K562 (cell line): ENCODE data around the gene ACOT7. TPM values are rescaled to one million over a fixed set of nuclear protein-coding genes. Genes with fewer than 3 reads are reported as not detected.

Source experiments
- CREM ChIP-seq: IDR thresholded peaks from 2 replicates; pipeline ENCODE4 v1.6.1; 2014; ENCODE audit warnings: antibody characterized with exemption, low read depth
- ESRRA ChIP-seq: fragments of 450-650 bp; IDR thresholded peaks from 2 replicates; pipeline ENCODE4 v1.6.1; 2014; ENCODE audit warnings: low read depth, mild to moderate bottlenecking, moderate library complexity, borderline replicate concordance
- GTF2A2 ChIP-seq: IDR thresholded peaks from 2 replicates; pipeline ENCODE4 v1.6.1; 2016; ENCODE audit warnings: mild to moderate bottlenecking, missing genetic modification characterization, missing compliant biosample characterization
- NKRF ChIP-seq: fragments of 450-650 bp; IDR thresholded peaks from 2 replicates; pipeline ENCODE4 v1.6.1; 2016; ENCODE audit warnings: borderline replicate concordance
- POLR2B ChIP-seq: fragments of 450-650 bp; IDR thresholded peaks from 2 replicates; pipeline ENCODE4 v1.6.1; 2018; ENCODE audit warnings: low read depth; ENCODE audit not compliant: partially characterized antibody
- RBM15 ChIP-seq: fragments of 200-400 bp; formaldehyde crosslinking; IDR thresholded peaks from 2 replicates; pipeline ENCODE4 v1.6.1; 2018; ENCODE audit warnings: mild to moderate bottlenecking, low read length, moderate library complexity; ENCODE audit not compliant: insufficient read depth
- REST ChIP-seq, 2 experiments: fragments of 450-650 bp; formaldehyde crosslinking in 1 of 2; IDR thresholded peaks; 2 replicates each; pipeline versions ENCODE4 v1.4.0 to v1.6.1; 2014 to 2020; ENCODE audit warnings: mild to moderate bottlenecking in 2 of 2, borderline replicate concordance in 1 of 2, low read depth in 1 of 2
- SNAPC5 ChIP-seq: fragments of 250-450 bp; sonication (Bioruptor Pico); IDR thresholded peaks from 2 replicates; pipeline ENCODE4 v1.8.0; 2021; ENCODE audit warnings: moderate library complexity, mild to moderate bottlenecking, inconsistent platforms
- TFAP4 ChIP-seq: sonication (generic); formaldehyde crosslinking; IDR thresholded peaks from 2 replicates; pipeline ENCODE4 v1.8.0; 2022; ENCODE audit warnings: missing genetic modification reagents, mild to moderate bottlenecking, moderate library complexity, borderline replicate concordance
- ZBTB1 ChIP-seq: sonication (generic); formaldehyde crosslinking; IDR thresholded peaks from 2 replicates; pipeline ENCODE4 v1.8.1; 2023; ENCODE audit warnings: missing genetic modification reagents, low read depth, mild to moderate bottlenecking, borderline replicate concordance
- polyA plus RNA-seq, 8 experiments: library from polyadenylated mRNA; depleted of rRNA in 4 of 8; stranded (reverse) in 5 of 8; unstranded in 3 of 8; fragments of >200 nt; fragmentation: Nextera tagmentation in 2 of 8; fragmentation: Illumina TruSeq in 1 of 8; extraction: Ambion mirVana in 2 of 8; extraction: Trizol in 1 of 8; gene quantifications; 2 replicates each; pipeline versions ENCODE4 v1.2.1 to v1.2.3, GENCODE V29; 2011 to 2014; ENCODE audit warnings: inconsistent platforms in 1 of 8, missing spikeins in 1 of 8
- total RNA-seq, 7 experiments: library from RNA; depleted of rRNA in 6 of 7; stranded (reverse); fragments of >200 nt in 6 of 7; fragmentation: Illumina TruSeq in 2 of 7; extraction: Trizol in 2 of 7; gene quantifications; 2 replicates each; pipeline versions ENCODE4 v1.2.1 to v1.2.3, GENCODE V29; 2011 to 2021; ENCODE audit warnings: low replicate concordance in 1 of 7
- TF ChIP-seq, protein P1 (sequence below): fragments of 250-450 bp; sonication (Bioruptor Pico); IDR thresholded peaks from 2 replicates; pipeline ENCODE4 v1.8.0; 2021; ENCODE audit warnings: mild to moderate bottlenecking, moderate library complexity

Gene ACOT7
- total and polyA plus RNA-seq, 9 of the 15 experiments (the other 6 are each of a cell fraction or from before 2014, with no cell fraction given) = 7.0 to 92.6 (median 37.2) TPM

DNA sequence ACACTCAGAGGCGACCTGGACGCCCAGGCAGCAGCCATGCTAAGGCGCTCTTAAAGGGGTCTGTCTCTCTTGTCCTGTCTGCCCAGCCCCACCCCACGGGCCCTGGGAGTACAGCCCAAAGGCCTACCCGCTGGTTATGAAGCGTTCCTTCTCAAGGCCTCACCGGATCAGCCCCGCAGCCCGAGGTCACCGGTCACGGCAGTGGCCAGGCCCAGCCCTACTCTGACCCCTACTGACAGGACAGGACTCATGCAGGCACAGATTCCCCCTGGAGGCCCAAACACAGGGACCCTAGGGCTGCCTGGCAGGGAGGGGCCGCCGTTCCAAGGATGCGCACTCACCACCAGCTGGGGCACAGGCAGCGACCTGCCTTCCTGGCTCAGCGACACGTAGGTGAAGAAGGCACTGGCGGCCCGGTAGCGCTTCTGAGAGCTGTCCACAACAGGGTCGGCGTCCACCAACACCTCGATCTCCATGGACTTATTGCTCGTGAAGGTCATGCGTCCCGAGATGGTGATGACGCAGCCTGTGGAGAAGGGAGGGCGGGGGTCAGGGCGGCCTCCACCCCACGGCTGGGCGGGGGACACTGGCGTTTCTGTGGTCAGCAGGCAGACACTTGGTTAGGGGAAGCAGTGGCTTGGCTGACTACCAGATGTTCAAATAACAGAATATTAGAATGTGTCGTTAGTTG, 112.7 kb downstream of the ACOT7 start (continued):
- TF ChIP-seq REST (IDR thresholded peaks at IDR 0.05; ENCODE audit: borderline replicate concordance) (peak; percentile 73), REST (CRISPR knock-in tag; IDR thresholded peaks at IDR 0.05; ENCODE audit: low read depth) (no peak), RBM15 (no peak), TFAP4 (CRISPR knock-in tag) (peak; percentile 66; the same call in 1 of the 2 replicates), GTF2A2 (tag) (no peak), POLR2B (no peak), NKRF (no peak), SNAPC5 (CRISPR knock-in tag) (no peak), CREM (0 out of 2 replicates have a peak, but pooled peaks have one; percentile 25), ZBTB1 (CRISPR knock-in tag) (no peak), ESRRA (0 out of 2 replicates have a peak, but pooled peaks have one; percentile 39)
- TF ChIP-seq, protein P1, sequence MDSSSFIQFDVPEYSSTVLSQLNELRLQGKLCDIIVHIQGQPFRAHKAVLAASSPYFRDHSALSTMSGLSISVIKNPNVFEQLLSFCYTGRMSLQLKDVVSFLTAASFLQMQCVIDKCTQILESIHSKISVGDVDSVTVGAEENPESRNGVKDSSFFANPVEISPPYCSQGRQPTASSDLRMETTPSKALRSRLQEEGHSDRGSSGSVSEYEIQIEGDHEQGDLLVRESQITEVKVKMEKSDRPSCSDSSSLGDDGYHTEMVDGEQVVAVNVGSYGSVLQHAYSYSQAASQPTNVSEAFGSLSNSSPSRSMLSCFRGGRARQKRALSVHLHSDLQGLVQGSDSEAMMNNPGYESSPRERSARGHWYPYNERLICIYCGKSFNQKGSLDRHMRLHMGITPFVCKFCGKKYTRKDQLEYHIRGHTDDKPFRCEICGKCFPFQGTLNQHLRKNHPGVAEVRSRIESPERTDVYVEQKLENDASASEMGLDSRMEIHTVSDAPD (CRISPR knock-in tag) = no peak
